OCI-LY7 (cell line): ENCODE results near the gene NUDT22. TPM values are rescaled to one million over a fixed set of nuclear protein-coding genes. Genes with fewer than 3 reads are reported as not detected.

Experiments used
- BruUV-seq: library from RNA; stranded (reverse); fragments of 400-500 nt; replicated peaks from 2 replicates; lab custom pipeline; 2021; lab: Mats Ljungman, UMichigan
- CTCF ChIA-PET: fragments of 300-600 bp; sonication (Branson Sonifier 250); formaldehyde crosslinking; loops from one replicate; lab custom pipeline; 2022; ENCODE audit warnings: antibody characterized with exemption; ENCODE audit not compliant: unreplicated experiment; lab: Charles Lee
- POLR2A ChIA-PET: fragments of 300-600 bp; sonication (Branson Sonifier 250); formaldehyde crosslinking; loops from one replicate; lab custom pipeline; 2022; ENCODE audit warnings: antibody characterized with exemption; lab: Charles Lee
- DNase-seq: peaks from one replicate; pipeline ENCODE4 v3.0.0-alpha.2; 2015; ENCODE audit warnings: low spot score
- H2AFZ ChIP-seq: fragments of 200-600 bp; sonication (generic), shearing (Covaris generic); 2 replicates; pipeline ENCODE4 v1.6.1; 2014; ENCODE audit warnings: mild to moderate bottlenecking, antibody characterized with exemption, low read length, moderate library complexity
- H3K27ac ChIP-seq: fragments of 200-600 bp; sonication (generic); 2 replicates; pipeline ENCODE4 v1.5.1; 2014; ENCODE audit warnings: mixed run types, low read depth, mild to moderate bottlenecking, moderate library complexity, low read length, inconsistent platforms; ENCODE audit not compliant: poor library complexity, severe bottlenecking
- H3K36me3 ChIP-seq: fragments of 200-600 bp; sonication (generic); 2 replicates; pipeline ENCODE4 v1.6.1; 2014; ENCODE audit warnings: mild to moderate bottlenecking, antibody characterized with exemption, low read length, moderate library complexity, mixed read lengths; ENCODE audit not compliant: insufficient read depth
- H3K4me1 ChIP-seq: fragments of 200-600 bp; sonication (generic); 2 replicates; pipeline ENCODE4 v1.5.1; 2014; ENCODE audit warnings: mild to moderate bottlenecking, low read length; ENCODE audit not compliant: insufficient read depth, poor library complexity, severe bottlenecking
- H3K4me2 ChIP-seq: fragments of 200-600 bp; sonication (generic); 2 replicates; pipeline ENCODE4 v1.6.1; 2014; ENCODE audit warnings: mild to moderate bottlenecking, low read length
- H3K4me3 ChIP-seq: fragments of 200-600 bp; sonication (generic); 2 replicates; pipeline ENCODE4 v1.5.1; 2014; ENCODE audit warnings: mild to moderate bottlenecking, low read depth, low read length; ENCODE audit not compliant: poor library complexity, severe bottlenecking
- H3K79me2 ChIP-seq: fragments of 200-600 bp; sonication (generic); 2 replicates; pipeline ENCODE4 v1.6.1; 2016; ENCODE audit warnings: low read depth, mild to moderate bottlenecking, low read length, moderate library complexity, mixed read lengths; ENCODE audit not compliant: insufficient read depth
- H3K9me2 ChIP-seq: fragments of 200-600 bp; sonication (generic); 2 replicates; pipeline ENCODE4 v1.6.1; 2016; ENCODE audit warnings: mild to moderate bottlenecking, low read length, mixed read lengths; ENCODE audit not compliant: insufficient read depth
- H3K9me3 ChIP-seq: fragments of 200-600 bp; sonication (generic); 2 replicates; pipeline ENCODE4 v1.6.1; 2014; ENCODE audit warnings: mild to moderate bottlenecking, mixed run types, low read length, mixed read lengths
- H4K20me1 ChIP-seq: fragments of 200-600 bp; sonication (generic); 2 replicates; pipeline ENCODE4 v1.6.1; 2014; ENCODE audit warnings: mild to moderate bottlenecking, antibody characterized with exemption, low read length, moderate library complexity, mixed read lengths; ENCODE audit not compliant: insufficient read depth
- CTCF ChIP-seq: fragments of 200-600 bp; sonication (generic); conservative IDR thresholded peaks from 2 replicates; pipeline ENCODE4 v1.5.1; 2014; ENCODE audit warnings: mild to moderate bottlenecking, antibody characterized with exemption, low read length, moderate library complexity, mixed read lengths
- EZH2phosphoT487 ChIP-seq: fragments of 200-600 bp; sonication (generic); IDR thresholded peaks from 2 replicates; pipeline ENCODE4 v1.6.1; 2018; ENCODE audit warnings: low read depth, borderline replicate concordance, mild to moderate bottlenecking, mixed run types, antibody characterized with exemption, low read length, moderate library complexity, mixed read lengths
- intact Hi-C: fragments of 100-400 bp; cut with micrococcal nuclease; formaldehyde crosslinking; loops from one replicate; pipeline ENCODE4 v1.10.0; 2022; ENCODE audit not compliant: unreplicated experiment
- total RNA-seq, 2 experiments: library from RNA; depleted of rRNA in 1 of 2; stranded (reverse); fragments of >200 nt in 1 of 2; shearing (Covaris generic) in 1 of 2; gene quantifications; 2 replicates each; pipeline ENCODE4 v1.2.3, GENCODE V29; 2014 to 2022

The NUDT22 gene
- total RNA-seq, 2 experiments from 2014 or later = 81.4 to 98.4 TPM

GRCh38 chr11:64226507-64227051, 505 bp downstream of the NUDT22 start:
- TSS peak; percentile 32 for BruUV-seq
- ChIA-PET CTCF (interaction anchor here (0.6 to 1.3 kb wide), 3 partner anchors 20 to 576 kb away, joined by 3 to 4 read pairs (median 3); partner anchors contain the start of genes FERMT3 and PRDX5), POLR2A (interaction anchor here (0.6 to 4.4 kb wide), 10 partner anchors 9 to 789 kb away, joined by 3 to 29 read pairs (median 4); partner anchors contain the start of genes FERMT3, FKBP2, PPP1R14B and PRDX5)
- Histone ChIP-seq H3K4me2 (peak overlapping the region; percentile 99), H3K4me1 (peaks cover 38% of the 10 kb centered on the region), H3K36me3 (peaks cover 27% of the 10 kb centered on the region), H3K4me3 (peak overlapping the region; percentile 83), H3K27ac (peak overlapping the region; percentile 77), H3K79me2 (peaks cover 8% of the 10 kb centered on the region; the same call in 1 of the 2 replicates), H3K9me3 (no peaks in the 10 kb centered on the region), H4K20me1 (no peaks in the 10 kb centered on the region), H2AFZ (0 out of 2 replicates have a peak overlapping the region, but pooled peaks have one; percentile 15), H3K9me2 (no peaks in the 10 kb centered on the region)
- peak; percentile 78 for DNase-seq
- TF ChIP-seq CTCF (no peak), EZH2phosphoT487 (no peak)
- intact Hi-C loops = loop anchor here (1.0 kb wide), 2 partner anchors 19 to 43 kb away; no protein-coding TSS in a partner anchor

GRCh38 chr11:64227405-64227956, 1.4 kb downstream of the NUDT22 start:
- Histone ChIP-seq H3K79me2 (peaks cover 8% of the 10 kb centered on the region; the same call in 1 of the 2 replicates), H4K20me1 (no peaks in the 10 kb centered on the region), H2AFZ (no peak overlapping the region), H3K36me3 (peaks cover 25% of the 10 kb centered on the region), H3K9me3 (no peaks in the 10 kb centered on the region), H3K27ac (peak overlapping the region; percentile 77), H3K9me2 (no peaks in the 10 kb centered on the region), H3K4me3 (peak overlapping the region; percentile 83), H3K4me2 (peak overlapping the region; percentile 99), H3K4me1 (peaks cover 44% of the 10 kb centered on the region)
- intact Hi-C loops = no loop called here
- no peak for TF ChIP-seq CTCF
- TF ChIP-seq EZH2phosphoT487 = no peak
- DNase-seq = no peak
- ChIA-PET CTCF (interaction anchor here (1.3 kb wide), 1 partner anchor 21 kb away, joined by 4 read pairs; the partner anchor contains the start of gene FERMT3), POLR2A (interaction anchor here (1.2 to 4.4 kb wide), 3 partner anchors 9 to 22 kb away, joined by 3 to 29 read pairs (median 7); partner anchors contain the start of gene FERMT3)
- BruUV-seq = no TSS peak
